ENCODE data around the gene DHX34.
"Not testable (repeated sequence)": the region's sequence is repeated elsewhere in the genome, so short reads cannot be mapped to it uniquely, and the experiment has no call there.

DHX34 gene

DNA sequence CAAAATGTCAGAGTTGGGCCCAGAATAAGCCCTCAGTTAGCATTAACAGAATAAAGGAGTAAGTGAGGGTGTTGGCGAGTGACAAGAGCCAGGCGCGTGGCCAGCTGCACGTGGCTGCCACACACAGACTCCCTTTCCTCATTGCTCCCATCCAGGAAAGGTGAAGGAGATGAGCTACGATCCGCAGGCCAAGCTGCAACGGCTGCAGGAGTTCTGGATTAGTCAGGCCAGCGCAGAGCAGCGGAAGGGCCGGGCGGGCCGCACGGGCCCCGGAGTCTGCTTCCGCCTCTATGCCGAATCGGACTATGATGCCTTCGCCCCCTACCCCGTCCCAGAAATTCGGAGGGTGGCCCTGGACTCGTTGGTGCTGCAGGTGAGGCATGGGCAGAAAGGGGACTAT is 13.2 kb downstream of the DHX34 start:
- Histone ChIP-seq H3K27ac (ENCODE audit: low read depth, low read length, poor library complexity, severe bottlenecking) (no peak overlapping the region), H3F3A (ENCODE audit: insufficient read depth, low read length) (no peaks in the 10 kb centered on the region), H2AFZ (ENCODE audit: low read length) (no peak overlapping the region), H3K27me3 (ENCODE audit: insufficient read depth, low read length) (no peaks in the 10 kb centered on the region), H3K4me2 (ENCODE audit: low read length) (no peak overlapping the region), H3K36me3 (ENCODE audit: insufficient read depth, low read length) (peaks cover 76% of the 10 kb centered on the region), H3K4me3 (ENCODE audit: low read depth, low read length, poor library complexity, severe bottlenecking) (no peak overlapping the region), H3K79me2 (ENCODE audit: insufficient read depth, low read length) (no peaks in the 10 kb centered on the region), H4K20me1 (ENCODE audit: insufficient read depth, low read length) (no peaks in the 10 kb centered on the region), H3K9me2 (ENCODE audit: low read depth, low read length) (no peaks in the 10 kb centered on the region), H3K9ac (ENCODE audit: low read length) (no peak overlapping the region), H3K4me1 (ENCODE audit: insufficient read depth, low read length, severe bottlenecking) (no peaks in the 10 kb centered on the region), H3K9me3 (ENCODE audit: low read length) (no peaks in the 10 kb centered on the region)
- no peak for TF ChIP-seq EZH2 (IDR thresholded peaks at IDR 0.05; ENCODE audit: borderline replicate concordance, low read length)
- TF ChIP-seq, protein P1, sequence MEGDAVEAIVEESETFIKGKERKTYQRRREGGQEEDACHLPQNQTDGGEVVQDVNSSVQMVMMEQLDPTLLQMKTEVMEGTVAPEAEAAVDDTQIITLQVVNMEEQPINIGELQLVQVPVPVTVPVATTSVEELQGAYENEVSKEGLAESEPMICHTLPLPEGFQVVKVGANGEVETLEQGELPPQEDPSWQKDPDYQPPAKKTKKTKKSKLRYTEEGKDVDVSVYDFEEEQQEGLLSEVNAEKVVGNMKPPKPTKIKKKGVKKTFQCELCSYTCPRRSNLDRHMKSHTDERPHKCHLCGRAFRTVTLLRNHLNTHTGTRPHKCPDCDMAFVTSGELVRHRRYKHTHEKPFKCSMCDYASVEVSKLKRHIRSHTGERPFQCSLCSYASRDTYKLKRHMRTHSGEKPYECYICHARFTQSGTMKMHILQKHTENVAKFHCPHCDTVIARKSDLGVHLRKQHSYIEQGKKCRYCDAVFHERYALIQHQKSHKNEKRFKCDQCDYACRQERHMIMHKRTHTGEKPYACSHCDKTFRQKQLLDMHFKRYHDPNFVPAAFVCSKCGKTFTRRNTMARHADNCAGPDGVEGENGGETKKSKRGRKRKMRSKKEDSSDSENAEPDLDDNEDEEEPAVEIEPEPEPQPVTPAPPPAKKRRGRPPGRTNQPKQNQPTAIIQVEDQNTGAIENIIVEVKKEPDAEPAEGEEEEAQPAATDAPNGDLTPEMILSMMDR (IDR thresholded peaks at IDR 0.05; ENCODE audit: low read length): no peak

DNA sequence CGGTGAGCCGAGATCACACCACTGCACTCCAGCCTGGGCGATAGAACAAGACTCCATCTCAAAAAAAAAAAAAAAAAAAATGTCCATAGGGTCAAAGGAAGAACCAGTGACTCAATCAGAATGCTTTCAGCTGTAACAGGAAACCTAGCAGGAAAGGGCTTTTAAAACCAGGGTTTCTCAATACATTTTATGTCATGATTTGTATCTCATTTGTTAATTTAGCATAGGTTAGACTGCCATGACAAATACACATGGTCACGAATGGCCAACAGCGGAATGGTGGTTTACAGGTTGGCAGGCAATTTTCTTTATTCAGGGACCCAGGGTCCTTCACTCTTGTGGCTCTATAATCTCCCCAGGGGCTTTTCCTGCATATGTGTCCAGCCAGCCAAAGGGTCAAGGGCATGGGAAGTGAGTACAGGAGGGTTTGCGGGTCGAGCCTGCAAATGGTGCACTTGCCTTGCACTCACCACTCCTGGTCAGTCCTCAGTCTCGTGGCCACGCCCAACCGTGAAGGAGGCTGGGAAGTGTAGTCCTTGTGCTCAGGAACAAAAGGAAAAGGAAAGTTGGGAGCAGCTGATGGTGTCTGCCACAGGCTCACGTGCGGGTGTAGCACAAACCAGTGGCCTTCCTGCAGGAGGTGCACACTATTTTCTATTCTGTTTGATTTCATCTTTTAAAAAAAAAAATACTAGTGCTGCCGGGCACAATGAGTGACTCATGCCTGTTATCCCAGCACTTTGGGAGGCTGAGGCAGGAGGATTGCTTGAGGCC is 14.8 kb downstream of the DHX34 start:
- no peak overlapping the region for H3K4me2 ChIP-seq (ENCODE audit: low read length)
- H3K27me3 ChIP-seq (ENCODE audit: insufficient read depth, low read length): no peaks in the 10 kb centered on the region
- H3K79me2 ChIP-seq (ENCODE audit: insufficient read depth, low read length): no peaks in the 10 kb centered on the region
- no peaks in the 10 kb centered on the region for H4K20me1 ChIP-seq (ENCODE audit: insufficient read depth, low read length)
- peaks cover 60% of the 10 kb centered on the region for H3K36me3 ChIP-seq (ENCODE audit: insufficient read depth, low read length)
- H3K4me1 ChIP-seq (ENCODE audit: insufficient read depth, low read length, severe bottlenecking): no peaks in the 10 kb centered on the region
- H3K4me3 ChIP-seq (ENCODE audit: low read depth, low read length, poor library complexity, severe bottlenecking): no peak overlapping the region
- H2AFZ ChIP-seq (ENCODE audit: low read length): no peak overlapping the region
- no peaks in the 10 kb centered on the region for H3K9me2 ChIP-seq (ENCODE audit: low read depth, low read length)
- no peaks in the 10 kb centered on the region for H3F3A ChIP-seq (ENCODE audit: insufficient read depth, low read length)
- no peak overlapping the region for H3K9ac ChIP-seq (ENCODE audit: low read length)
- H3K9me3 ChIP-seq (ENCODE audit: low read length): no peaks in the 10 kb centered on the region
- H3K27ac ChIP-seq (ENCODE audit: low read depth, low read length, poor library complexity, severe bottlenecking): no peak overlapping the region
- TF ChIP-seq EZH2 (IDR thresholded peaks at IDR 0.05; ENCODE audit: borderline replicate concordance, low read length): no peak
- TF ChIP-seq, protein P1 (IDR thresholded peaks at IDR 0.05; ENCODE audit: low read length): no peak

DNA sequence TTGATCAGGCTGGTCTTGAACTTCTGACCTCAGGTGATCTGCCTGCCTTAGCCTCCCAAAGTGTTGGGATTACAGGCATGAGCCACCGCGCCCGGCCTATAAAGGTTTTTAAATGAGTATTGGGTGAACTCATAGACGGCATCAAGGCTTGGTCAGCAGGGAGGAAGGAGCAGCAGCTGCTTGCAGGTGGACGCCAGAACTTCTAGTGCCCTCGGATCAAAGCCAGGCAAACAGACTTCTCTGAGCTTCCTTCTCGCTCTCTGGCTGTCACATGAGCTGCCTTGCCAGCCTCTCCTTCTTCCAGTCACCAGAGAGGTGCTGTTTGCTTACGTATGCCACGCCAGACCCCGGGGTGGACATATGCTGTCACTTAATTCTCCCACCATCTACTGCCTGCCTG is 16.3 kb downstream of the DHX34 start:
- H3K27ac ChIP-seq (ENCODE audit: low read depth, low read length, poor library complexity, severe bottlenecking); H3K9ac ChIP-seq (ENCODE audit: low read length): not testable (repeated sequence)

GRCh38 chr19:47370045-47370611 is 21.0 kb downstream of the DHX34 start:
- no peaks in the 10 kb centered on the region for H3F3A ChIP-seq (ENCODE audit: insufficient read depth, low read length)

More for the DNA sequence above, 16.3 kb downstream of the DHX34 start:
- H3K79me2 ChIP-seq (ENCODE audit: insufficient read depth, low read length); H3F3A ChIP-seq (ENCODE audit: insufficient read depth, low read length); H3K4me1 ChIP-seq (ENCODE audit: insufficient read depth, low read length, severe bottlenecking); H3K4me3 ChIP-seq (ENCODE audit: low read depth, low read length, poor library complexity, severe bottlenecking); H4K20me1 ChIP-seq (ENCODE audit: insufficient read depth, low read length); H3K4me2 ChIP-seq (ENCODE audit: low read length); H3K9me2 ChIP-seq (ENCODE audit: low read depth, low read length); H2AFZ ChIP-seq (ENCODE audit: low read length); H3K9me3 ChIP-seq (ENCODE audit: low read length); H3K27me3 ChIP-seq (ENCODE audit: insufficient read depth, low read length): not testable (repeated sequence)
- H3K36me3 ChIP-seq (ENCODE audit: insufficient read depth, low read length): peaks cover 59% of the 10 kb centered on the region

More at GRCh38 chr19:47370045-47370611, 21.0 kb downstream of the DHX34 start:
- TF ChIP-seq EZH2 (IDR thresholded peaks at IDR 0.05; ENCODE audit: borderline replicate concordance, low read length): no peak
- TF ChIP-seq, protein P1 (IDR thresholded peaks at IDR 0.05; ENCODE audit: low read length): no peak
- Histone ChIP-seq H3K4me3 (ENCODE audit: low read depth, low read length, poor library complexity, severe bottlenecking) (no peak overlapping the region), H3K9me3 (ENCODE audit: low read length) (no peaks in the 10 kb centered on the region), H3K9ac (ENCODE audit: low read length) (no peak overlapping the region), H2AFZ (ENCODE audit: low read length) (no peak overlapping the region), H3K4me1 (ENCODE audit: insufficient read depth, low read length, severe bottlenecking) (no peaks in the 10 kb centered on the region), H3K79me2 (ENCODE audit: insufficient read depth, low read length) (no peaks in the 10 kb centered on the region), H4K20me1 (ENCODE audit: insufficient read depth, low read length) (no peaks in the 10 kb centered on the region), H3K27ac (ENCODE audit: low read depth, low read length, poor library complexity, severe bottlenecking) (no peak overlapping the region), H3K36me3 (ENCODE audit: insufficient read depth, low read length) (peaks cover 58% of the 10 kb centered on the region), H3K9me2 (ENCODE audit: low read depth, low read length) (no peaks in the 10 kb centered on the region), H3K27me3 (ENCODE audit: insufficient read depth, low read length) (no peaks in the 10 kb centered on the region), H3K4me2 (ENCODE audit: low read length) (no peak overlapping the region)

Data from OCI-LY1 (cell line).